HepG2 (cell line): ENCODE data around the gene IARS2. TPM values are rescaled to one million over a fixed set of nuclear protein-coding genes. Genes with fewer than 3 reads are reported as not detected.
A peak's percentile ranks its signal among the peaks of the same experiment; 100 is the strongest.

Experiments used
- AKAP8 ChIP-seq: sonication (generic); formaldehyde crosslinking; IDR thresholded peaks from 2 replicates; pipeline ENCODE4 v1.5.1; 2020; ENCODE audit warnings: mild to moderate bottlenecking, missing genetic modification reagents
- CAMTA2 ChIP-seq: sonication (generic); formaldehyde crosslinking; IDR thresholded peaks from 2 replicates; pipeline ENCODE4 v1.4.0; 2020; ENCODE audit warnings: mild to moderate bottlenecking, missing genetic modification reagents, borderline replicate concordance
- DMAP1 ChIP-seq: IDR thresholded peaks from 2 replicates; pipeline ENCODE4 v1.6.1; 2016
- GZF1 ChIP-seq: sonication (generic); formaldehyde crosslinking; IDR thresholded peaks from 2 replicates; pipeline ENCODE4 v1.5.1; 2020; ENCODE audit warnings: mild to moderate bottlenecking, missing genetic modification reagents
- KDM5A ChIP-seq: fragments of 200-600 bp; sonication (generic); IDR thresholded peaks from 2 replicates; pipeline ENCODE4 v1.7.0; 2018; ENCODE audit warnings: antibody characterized with exemption, mild to moderate bottlenecking, low read length, borderline replicate concordance
- MAFK ChIP-seq, 2 experiments: IDR thresholded peaks in 1 of 2; conservative IDR thresholded peaks in 1 of 2; 2 replicates each; pipeline ENCODE4 v1.6.1; 2011; ENCODE audit warnings: improper control_type of control experiment in 2 of 2, low read length in 2 of 2
- MEIS2 ChIP-seq: sonication (generic); formaldehyde crosslinking; IDR thresholded peaks from 2 replicates; pipeline ENCODE4 v1.9.0; 2021; ENCODE audit warnings: mild to moderate bottlenecking, missing genetic modification reagents
- NFATC3 ChIP-seq: sonication (generic); formaldehyde crosslinking; IDR thresholded peaks from 2 replicates; pipeline ENCODE4 v1.5.1; 2020; ENCODE audit warnings: mild to moderate bottlenecking, missing genetic modification reagents
- NFRKB ChIP-seq: fragments of 450-650 bp; IDR thresholded peaks from 2 replicates; pipeline ENCODE4 v1.6.1; 2017
- RAD51 ChIP-seq: fragments of 450-650 bp; IDR thresholded peaks from 2 replicates; pipeline ENCODE4 v1.6.1; 2016; ENCODE audit warnings: borderline replicate concordance
- RFXAP ChIP-seq: sonication (generic); formaldehyde crosslinking; IDR thresholded peaks from 2 replicates; pipeline ENCODE4 v1.4.0; 2020; ENCODE audit warnings: missing genetic modification reagents, borderline replicate concordance
- SMAD1 ChIP-seq: sonication (generic); formaldehyde crosslinking; IDR thresholded peaks from 2 replicates; pipeline ENCODE4 v1.4.0; 2020; ENCODE audit warnings: missing genetic modification reagents, low read depth, mild to moderate bottlenecking, borderline replicate concordance
- SOX5 ChIP-seq: IDR thresholded peaks from 2 replicates; pipeline ENCODE4 v1.6.1; 2016; ENCODE audit warnings: borderline replicate concordance
- THYN1 ChIP-seq: sonication (generic); formaldehyde crosslinking; IDR thresholded peaks from 2 replicates; pipeline ENCODE4 v1.8.1; 2023; ENCODE audit warnings: low read depth, mild to moderate bottlenecking, moderate library complexity, missing genetic modification reagents, borderline replicate concordance
- ZKSCAN8 ChIP-seq: IDR thresholded peaks from 2 replicates; pipeline ENCODE4 v1.6.1; 2016; ENCODE audit warnings: borderline replicate concordance, missing genetic modification reagents, missing compliant biosample characterization
- ZNF556 ChIP-seq: sonication (generic); formaldehyde crosslinking; IDR thresholded peaks from 2 replicates; pipeline ENCODE4 v1.4.0; 2020; ENCODE audit warnings: mild to moderate bottlenecking, missing genetic modification reagents, borderline replicate concordance
- ZNF720 ChIP-seq: sonication (generic); formaldehyde crosslinking; IDR thresholded peaks from 2 replicates; pipeline ENCODE4 v1.4.0; 2020; ENCODE audit warnings: missing genetic modification reagents
- ZNF781 ChIP-seq: sonication (generic); formaldehyde crosslinking; IDR thresholded peaks from 2 replicates; pipeline ENCODE4 v1.5.1; 2020; ENCODE audit warnings: borderline replicate concordance, mild to moderate bottlenecking, missing genetic modification reagents; ENCODE audit errors: not compliant biosample characterization
- polyA plus RNA-seq, 8 experiments: library from polyadenylated mRNA; depleted of rRNA in 3 of 8; stranded (reverse) in 7 of 8; unstranded in 1 of 8; fragments of >200 nt; fragmentation: Illumina TruSeq in 4 of 8; extraction: Trizol in 4 of 8; gene quantifications; 2 replicates each; pipeline versions ENCODE4 v1.2.1 to v1.2.3, GENCODE V29; 2011 to 2016; ENCODE audit warnings: low read depth in 4 of 8, missing spikeins in 1 of 8, mixed read lengths in 1 of 8; ENCODE audit not compliant: insufficient read depth in 1 of 8
- total RNA-seq, 5 experiments: library from RNA; depleted of rRNA; stranded (reverse); fragments of >200 nt; fragmentation: Illumina TruSeq; extraction: Trizol; gene quantifications; 2 replicates each; pipeline ENCODE4 v1.2.3, GENCODE V29; 2016; ENCODE audit warnings: low read depth in 1 of 5
- TF ChIP-seq, protein P1 (sequence below): sonication (generic); formaldehyde crosslinking; conservative IDR thresholded peaks from 2 replicates; pipeline ENCODE4 v1.4.0; 2020; ENCODE audit warnings: missing genetic modification reagents
- TF ChIP-seq, protein P2 (sequence below): sonication (generic); formaldehyde crosslinking; IDR thresholded peaks from 2 replicates; pipeline ENCODE4 v1.5.1; 2020; ENCODE audit warnings: mild to moderate bottlenecking, moderate library complexity, missing genetic modification reagents
- TF ChIP-seq, protein P3 (sequence below): sonication (generic); formaldehyde crosslinking; IDR thresholded peaks from 2 replicates; pipeline ENCODE4 v1.4.0; 2020; ENCODE audit warnings: low read depth, missing genetic modification reagents

IARS2 gene
- total and polyA plus RNA-seq, 2 of the 13 experiments (the other 11 are each of a cell fraction or from before 2014, with no cell fraction given): 28.6 to 122 TPM

DNA sequence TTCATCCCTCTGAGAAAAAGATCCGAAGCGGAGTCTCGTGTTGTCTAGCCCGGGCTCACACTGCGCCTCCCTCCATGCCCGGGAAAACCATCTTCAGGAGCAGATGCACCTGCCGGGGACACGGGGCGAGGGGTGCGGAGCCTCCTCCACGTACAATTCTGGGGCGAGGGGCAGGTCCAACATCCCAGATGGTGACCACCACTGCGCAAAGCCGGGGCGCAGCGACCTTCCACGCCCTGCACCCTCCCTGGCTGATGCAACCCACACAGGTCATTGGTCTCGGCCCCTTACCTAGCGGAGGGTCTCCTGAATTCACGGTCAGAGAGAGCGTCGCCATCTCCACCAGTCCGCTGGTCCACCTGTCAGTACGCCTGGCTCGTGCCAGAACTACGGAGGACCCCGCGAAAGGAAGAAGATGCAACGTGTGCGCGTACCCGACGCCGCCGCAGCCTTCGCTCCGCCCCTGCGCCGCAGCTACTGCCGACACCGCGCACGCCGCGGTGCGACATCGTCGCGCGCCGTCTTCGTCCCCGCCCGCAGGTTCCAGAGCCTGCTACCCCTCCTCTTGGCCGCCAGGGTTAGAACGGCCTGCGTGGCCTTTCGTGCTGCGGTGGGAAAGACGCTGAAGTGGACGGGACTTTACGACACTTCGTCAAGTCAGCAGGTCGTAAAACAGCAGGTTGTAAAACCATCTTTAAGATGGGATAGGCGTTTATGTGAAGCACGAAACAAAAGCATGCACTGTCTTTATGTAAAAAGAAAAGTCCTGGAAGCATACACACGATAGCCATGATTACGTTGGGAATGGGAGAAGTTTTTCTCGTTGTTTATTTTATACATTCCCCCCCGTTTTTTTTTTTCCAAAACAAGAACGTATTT lies 47.6 kb upstream of the IARS2 start, which contains the start of gene EPRS1 (continued):
- TF ChIP-seq, protein P1, sequence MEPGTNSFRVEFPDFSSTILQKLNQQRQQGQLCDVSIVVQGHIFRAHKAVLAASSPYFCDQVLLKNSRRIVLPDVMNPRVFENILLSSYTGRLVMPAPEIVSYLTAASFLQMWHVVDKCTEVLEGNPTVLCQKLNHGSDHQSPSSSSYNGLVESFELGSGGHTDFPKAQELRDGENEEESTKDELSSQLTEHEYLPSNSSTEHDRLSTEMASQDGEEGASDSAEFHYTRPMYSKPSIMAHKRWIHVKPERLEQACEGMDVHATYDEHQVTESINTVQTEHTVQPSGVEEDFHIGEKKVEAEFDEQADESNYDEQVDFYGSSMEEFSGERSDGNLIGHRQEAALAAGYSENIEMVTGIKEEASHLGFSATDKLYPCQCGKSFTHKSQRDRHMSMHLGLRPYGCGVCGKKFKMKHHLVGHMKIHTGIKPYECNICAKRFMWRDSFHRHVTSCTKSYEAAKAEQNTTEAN: peak; percentile 56; the same call in 1 of the 2 replicates
- TF ChIP-seq, protein P2, sequence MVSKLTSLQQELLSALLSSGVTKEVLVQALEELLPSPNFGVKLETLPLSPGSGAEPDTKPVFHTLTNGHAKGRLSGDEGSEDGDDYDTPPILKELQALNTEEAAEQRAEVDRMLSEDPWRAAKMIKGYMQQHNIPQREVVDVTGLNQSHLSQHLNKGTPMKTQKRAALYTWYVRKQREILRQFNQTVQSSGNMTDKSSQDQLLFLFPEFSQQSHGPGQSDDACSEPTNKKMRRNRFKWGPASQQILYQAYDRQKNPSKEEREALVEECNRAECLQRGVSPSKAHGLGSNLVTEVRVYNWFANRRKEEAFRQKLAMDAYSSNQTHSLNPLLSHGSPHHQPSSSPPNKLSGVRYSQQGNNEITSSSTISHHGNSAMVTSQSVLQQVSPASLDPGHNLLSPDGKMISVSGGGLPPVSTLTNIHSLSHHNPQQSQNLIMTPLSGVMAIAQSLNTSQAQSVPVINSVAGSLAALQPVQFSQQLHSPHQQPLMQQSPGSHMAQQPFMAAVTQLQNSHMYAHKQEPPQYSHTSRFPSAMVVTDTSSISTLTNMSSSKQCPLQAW: peak; percentile 91
- TF ChIP-seq THYN1: 0 out of 2 replicates have a peak, but pooled peaks have one; percentile 30
- peak; percentile 34; the same call in 1 of the 2 replicates for TF ChIP-seq MEIS2 (CRISPR knock-in tag)
- no peak for TF ChIP-seq RAD51
- TF ChIP-seq RFXAP (CRISPR knock-in tag): peak; percentile 52; the same call in 1 of the 2 replicates
- no peak for TF ChIP-seq ZNF720 (CRISPR knock-in tag)
- TF ChIP-seq SMAD1 (CRISPR knock-in tag): 0 out of 2 replicates have a peak, but pooled peaks have one; percentile 64
- TF ChIP-seq SOX5 (CRISPR knock-in tag): peak; percentile 64
- TF ChIP-seq ZKSCAN8 (CRISPR knock-in tag): peak; percentile 76; the same call in 1 of the 2 replicates
- peak; percentile 64; the same call in 1 of the 2 replicates for TF ChIP-seq AKAP8 (CRISPR knock-in tag)
- TF ChIP-seq NFATC3 (CRISPR knock-in tag): 0 out of 2 replicates have a peak, but pooled peaks have one; percentile 39
- peak; percentile 98 for TF ChIP-seq DMAP1 (CRISPR knock-in tag)
- TF ChIP-seq ZNF556 (CRISPR knock-in tag): peak; percentile 74; the same call in 1 of the 2 replicates
- TF ChIP-seq KDM5A: 0 out of 2 replicates have a peak, but pooled peaks have one; percentile 24
- TF ChIP-seq CAMTA2 (CRISPR knock-in tag): peak; percentile 94; the same call in 1 of the 2 replicates
- TF ChIP-seq, protein P3, sequence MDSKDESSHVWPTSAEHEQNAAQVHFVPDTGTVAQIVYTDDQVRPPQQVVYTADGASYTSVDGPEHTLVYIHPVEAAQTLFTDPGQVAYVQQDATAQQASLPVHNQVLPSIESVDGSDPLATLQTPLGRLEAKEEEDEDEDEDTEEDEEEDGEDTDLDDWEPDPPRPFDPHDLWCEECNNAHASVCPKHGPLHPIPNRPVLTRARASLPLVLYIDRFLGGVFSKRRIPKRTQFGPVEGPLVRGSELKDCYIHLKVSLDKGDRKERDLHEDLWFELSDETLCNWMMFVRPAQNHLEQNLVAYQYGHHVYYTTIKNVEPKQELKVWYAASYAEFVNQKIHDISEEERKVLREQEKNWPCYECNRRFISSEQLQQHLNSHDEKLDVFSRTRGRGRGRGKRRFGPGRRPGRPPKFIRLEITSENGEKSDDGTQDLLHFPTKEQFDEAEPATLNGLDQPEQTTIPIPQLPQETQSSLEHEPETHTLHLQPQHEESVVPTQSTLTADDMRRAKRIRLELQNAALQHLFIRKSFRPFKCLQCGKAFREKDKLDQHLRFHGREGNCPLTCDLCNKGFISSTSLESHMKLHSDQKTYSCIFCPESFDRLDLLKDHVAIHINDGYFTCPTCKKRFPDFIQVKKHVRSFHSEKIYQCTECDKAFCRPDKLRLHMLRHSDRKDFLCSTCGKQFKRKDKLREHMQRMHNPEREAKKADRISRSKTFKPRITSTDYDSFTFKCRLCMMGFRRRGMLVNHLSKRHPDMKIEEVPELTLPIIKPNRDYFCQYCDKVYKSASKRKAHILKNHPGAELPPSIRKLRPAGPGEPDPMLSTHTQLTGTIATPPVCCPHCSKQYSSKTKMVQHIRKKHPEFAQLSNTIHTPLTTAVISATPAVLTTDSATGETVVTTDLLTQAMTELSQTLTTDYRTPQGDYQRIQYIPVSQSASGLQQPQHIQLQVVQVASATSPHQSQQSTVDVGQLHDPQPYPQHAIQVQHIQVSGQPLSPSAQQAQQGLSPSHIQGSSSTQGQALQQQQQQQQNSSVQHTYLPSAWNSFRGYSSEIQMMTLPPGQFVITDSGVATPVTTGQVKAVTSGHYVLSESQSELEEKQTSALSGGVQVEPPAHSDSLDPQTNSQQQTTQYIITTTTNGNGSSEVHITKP (CRISPR knock-in tag): peak; percentile 77; the same call in 1 of the 2 replicates
- TF ChIP-seq GZF1: no peak
- no peak for TF ChIP-seq NFRKB
- peak; percentile 73 to 81 for TF ChIP-seq MAFK (conservative IDR thresholded peaks at IDR 0.05 in 1 of 2, IDR thresholded peaks at IDR 0.05 in 1 of 2; ENCODE audit: low read length in 2 of 2)
- peak; percentile 55 for TF ChIP-seq ZNF781
